ENCODE measurements around the gene CFHR4.
"Not testable (repeated sequence)": the region's sequence is repeated elsewhere in the genome, so short reads cannot be mapped to it uniquely, and the experiment has no call there.

CFHR4 gene

GRCh38 chr1:196891251-196891650 is 3.4 kb downstream of the CFHR4 start:
- TF ChIP-seq, protein P1, sequence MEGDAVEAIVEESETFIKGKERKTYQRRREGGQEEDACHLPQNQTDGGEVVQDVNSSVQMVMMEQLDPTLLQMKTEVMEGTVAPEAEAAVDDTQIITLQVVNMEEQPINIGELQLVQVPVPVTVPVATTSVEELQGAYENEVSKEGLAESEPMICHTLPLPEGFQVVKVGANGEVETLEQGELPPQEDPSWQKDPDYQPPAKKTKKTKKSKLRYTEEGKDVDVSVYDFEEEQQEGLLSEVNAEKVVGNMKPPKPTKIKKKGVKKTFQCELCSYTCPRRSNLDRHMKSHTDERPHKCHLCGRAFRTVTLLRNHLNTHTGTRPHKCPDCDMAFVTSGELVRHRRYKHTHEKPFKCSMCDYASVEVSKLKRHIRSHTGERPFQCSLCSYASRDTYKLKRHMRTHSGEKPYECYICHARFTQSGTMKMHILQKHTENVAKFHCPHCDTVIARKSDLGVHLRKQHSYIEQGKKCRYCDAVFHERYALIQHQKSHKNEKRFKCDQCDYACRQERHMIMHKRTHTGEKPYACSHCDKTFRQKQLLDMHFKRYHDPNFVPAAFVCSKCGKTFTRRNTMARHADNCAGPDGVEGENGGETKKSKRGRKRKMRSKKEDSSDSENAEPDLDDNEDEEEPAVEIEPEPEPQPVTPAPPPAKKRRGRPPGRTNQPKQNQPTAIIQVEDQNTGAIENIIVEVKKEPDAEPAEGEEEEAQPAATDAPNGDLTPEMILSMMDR (IDR thresholded peaks at IDR 0.05; ENCODE audit: control extremely low read depth, extremely low read depth, low read depth, missing control alignments) = no peak
- no peak for DNase-seq (ENCODE audit: extremely low spot score)
- CTCF ChIA-PET = no interaction called here
- POLR2A ChIA-PET = no interaction called here

GRCh38 chr1:196896355-196896754 is 8.5 kb downstream of the CFHR4 start:
- no peak for DNase-seq (ENCODE audit: extremely low spot score)
- ChIA-PET POLR2A (no interaction called here), CTCF (no interaction called here)
- TF ChIP-seq, protein P1 (IDR thresholded peaks at IDR 0.05; ENCODE audit: control extremely low read depth, extremely low read depth, low read depth, missing control alignments) = no peak

DNA sequence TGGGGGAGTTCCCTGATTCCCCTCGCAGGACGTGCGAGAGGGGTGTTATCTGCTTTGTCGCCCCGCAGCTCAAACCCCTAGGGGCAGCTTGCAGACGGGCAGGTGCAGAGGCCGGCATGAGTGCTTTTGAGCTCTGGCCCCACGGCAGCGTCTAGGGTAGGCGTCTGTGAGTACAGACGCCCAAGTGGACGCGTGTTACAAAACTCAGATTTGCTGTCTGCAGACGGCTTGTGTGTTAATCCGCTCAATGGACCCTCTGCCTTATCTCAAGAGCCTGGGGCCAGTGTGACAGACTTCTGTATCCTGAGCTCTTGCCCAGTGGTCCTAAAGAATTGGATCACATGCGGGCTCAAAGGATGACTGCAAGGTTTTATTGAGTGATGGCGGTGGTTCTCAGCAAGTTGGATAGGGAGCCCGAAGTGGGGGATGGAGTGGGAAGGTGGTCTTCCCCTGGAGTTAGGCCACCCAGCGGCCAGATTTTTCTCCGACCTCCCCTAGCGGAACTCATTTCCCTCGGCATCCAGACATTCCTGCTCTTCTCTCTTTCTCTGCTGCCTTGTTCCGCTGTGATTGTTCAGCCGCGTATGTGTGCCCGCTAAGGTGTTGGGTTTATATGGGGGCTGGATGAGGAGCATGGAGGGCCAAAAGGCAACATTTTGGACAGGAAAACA is 9.4 kb downstream of the CFHR4 start:
- DNase-seq (ENCODE audit: extremely low spot score) = no peak
- ChIA-PET CTCF (no interaction called here), POLR2A (no interaction called here)
- TF ChIP-seq, protein P1 (IDR thresholded peaks at IDR 0.05; ENCODE audit: control extremely low read depth, extremely low read depth, low read depth, missing control alignments) = no peak

GRCh38 chr1:196902344-196902743 is 14.5 kb downstream of the CFHR4 start:
- ChIA-PET CTCF (no interaction called here), POLR2A (no interaction called here)
- DNase-seq (ENCODE audit: extremely low spot score) = no peak
- TF ChIP-seq, protein P1 (IDR thresholded peaks at IDR 0.05; ENCODE audit: control extremely low read depth, extremely low read depth, low read depth, missing control alignments) = no peak

GRCh38 chr1:196910215-196910614 is 22.4 kb downstream of the CFHR4 start:
- no peak for DNase-seq (ENCODE audit: extremely low spot score)
- POLR2A ChIA-PET = no interaction called here
- TF ChIP-seq, protein P1 (IDR thresholded peaks at IDR 0.05; ENCODE audit: control extremely low read depth, extremely low read depth, low read depth, missing control alignments) = no peak
- CTCF ChIA-PET = no interaction called here

- DNase-seq (ENCODE audit: extremely low spot score); POLR2A ChIA-PET; CTCF ChIA-PET: not testable (repeated sequence)
Observed at GRCh38 chr1:196912283-196912682, 24.4 kb downstream of the CFHR4 start.

- POLR2A ChIA-PET; CTCF ChIA-PET; DNase-seq (ENCODE audit: extremely low spot score): not testable (repeated sequence)
Observed at GRCh38 chr1:196926839-196927238, 39.0 kb downstream of the CFHR4 start.

- CTCF ChIA-PET; DNase-seq (ENCODE audit: extremely low spot score); POLR2A ChIA-PET: not testable (repeated sequence)
Observed at GRCh38 chr1:196932853-196933252, 45.0 kb downstream of the CFHR4 start.
